Progenitor cell of endocrine pancreas (in vitro differentiated cells): Measurements from ENCODE around the gene PI4K2A. TPM values are rescaled to one million over a fixed set of nuclear protein-coding genes. Genes with fewer than 3 reads are reported as not detected.

Source experiments
- DNase-seq: peaks from one replicate; pipeline ENCODE4 v3.0.0; 2021; ENCODE audit warnings: low spot score; ENCODE audit not compliant: unreplicated experiment
- H3K27ac Mint-ChIP-seq: 2 replicates; pipeline ENCODE4 v1.8.0; 2021; ENCODE audit warnings: mild to moderate bottlenecking, moderate library complexity, mixed read lengths
- H3K27me3 Mint-ChIP-seq: 2 replicates; pipeline ENCODE4 v1.8.0; 2021; ENCODE audit warnings: mixed read lengths
- H3K36me3 Mint-ChIP-seq: 2 replicates; pipeline ENCODE4 v1.8.0; 2022; ENCODE audit warnings: mixed read lengths; ENCODE audit not compliant: insufficient read depth
- H3K4me1 Mint-ChIP-seq: 2 replicates; pipeline ENCODE4 v1.8.0; 2021; ENCODE audit warnings: low read depth, mixed read lengths
- H3K4me3 Mint-ChIP-seq: 2 replicates; pipeline ENCODE4 v1.8.0; 2021; ENCODE audit warnings: low read depth, mild to moderate bottlenecking, moderate library complexity, mixed read lengths
- H3K9me3 Mint-ChIP-seq: 2 replicates; pipeline ENCODE4 v1.8.0; 2021; ENCODE audit warnings: low read depth, mixed read lengths
- total RNA-seq: library from RNA; stranded (reverse); gene quantifications from 2 replicates; pipeline ENCODE4 v1.2.1, GENCODE V29; 2021
- TF ChIP-seq, protein P1 (sequence below): fragments of 200-600 bp; sonication (generic); IDR thresholded peaks from one replicate; pipeline ENCODE4 v1.5.0; 2021; ENCODE audit warnings: antibody characterized with exemption, mild to moderate bottlenecking; ENCODE audit not compliant: unreplicated experiment

Gene PI4K2A
- total RNA-seq, 1 donor from 2014 or later: 18.9 TPM

- Mint-ChIP-seq H3K9me3 (no peaks in the 10 kb centered on the region), H3K4me1 (no peaks in the 10 kb centered on the region), H3K27me3 (no peaks in the 10 kb centered on the region), H3K27ac (no peak overlapping the region), H3K4me3 (no peak overlapping the region), H3K36me3 (peaks cover 2% of the 10 kb centered on the region)
- TF ChIP-seq, protein P1, sequence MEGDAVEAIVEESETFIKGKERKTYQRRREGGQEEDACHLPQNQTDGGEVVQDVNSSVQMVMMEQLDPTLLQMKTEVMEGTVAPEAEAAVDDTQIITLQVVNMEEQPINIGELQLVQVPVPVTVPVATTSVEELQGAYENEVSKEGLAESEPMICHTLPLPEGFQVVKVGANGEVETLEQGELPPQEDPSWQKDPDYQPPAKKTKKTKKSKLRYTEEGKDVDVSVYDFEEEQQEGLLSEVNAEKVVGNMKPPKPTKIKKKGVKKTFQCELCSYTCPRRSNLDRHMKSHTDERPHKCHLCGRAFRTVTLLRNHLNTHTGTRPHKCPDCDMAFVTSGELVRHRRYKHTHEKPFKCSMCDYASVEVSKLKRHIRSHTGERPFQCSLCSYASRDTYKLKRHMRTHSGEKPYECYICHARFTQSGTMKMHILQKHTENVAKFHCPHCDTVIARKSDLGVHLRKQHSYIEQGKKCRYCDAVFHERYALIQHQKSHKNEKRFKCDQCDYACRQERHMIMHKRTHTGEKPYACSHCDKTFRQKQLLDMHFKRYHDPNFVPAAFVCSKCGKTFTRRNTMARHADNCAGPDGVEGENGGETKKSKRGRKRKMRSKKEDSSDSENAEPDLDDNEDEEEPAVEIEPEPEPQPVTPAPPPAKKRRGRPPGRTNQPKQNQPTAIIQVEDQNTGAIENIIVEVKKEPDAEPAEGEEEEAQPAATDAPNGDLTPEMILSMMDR: no peak
- no peak for DNase-seq
Measured at GRCh38 chr10:97607095-97607636, 33.3 kb upstream of the PI4K2A start.

DNA sequence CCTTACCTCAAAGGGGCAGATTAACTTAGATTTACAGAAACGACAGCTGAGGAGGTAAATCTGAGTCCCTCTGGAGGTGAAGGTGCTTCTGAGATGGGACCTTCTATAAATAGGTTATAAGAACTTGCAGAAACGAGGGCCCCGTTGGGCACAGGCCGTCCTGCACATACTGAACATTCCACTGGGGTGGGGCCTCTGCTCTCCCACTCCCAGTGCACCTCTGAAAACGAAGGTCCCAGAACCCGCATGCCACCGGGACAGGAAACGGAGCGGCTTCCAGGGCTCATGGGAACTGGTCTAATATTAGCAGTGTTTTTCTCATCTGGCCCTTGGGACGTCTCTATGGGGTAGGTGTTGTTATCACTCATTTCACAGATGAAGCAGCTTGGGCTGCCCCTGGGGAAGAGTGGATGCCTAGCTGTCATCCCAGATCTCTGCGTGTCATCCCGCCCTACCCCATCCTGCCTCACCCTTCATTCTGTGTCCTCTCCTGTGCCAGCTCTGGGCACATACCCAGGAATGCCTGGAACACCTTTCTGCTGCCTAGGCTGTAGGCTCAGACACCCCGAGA, 31.4 kb upstream of the PI4K2A start:
- H3K27ac Mint-ChIP-seq: no peak overlapping the region
- H3K4me3 Mint-ChIP-seq: no peak overlapping the region
- H3K27me3 Mint-ChIP-seq: no peaks in the 10 kb centered on the region
- no peaks in the 10 kb centered on the region for H3K4me1 Mint-ChIP-seq
- TF ChIP-seq, protein P1: no peak
- peaks cover 2% of the 10 kb centered on the region for H3K36me3 Mint-ChIP-seq
- H3K9me3 Mint-ChIP-seq: no peaks in the 10 kb centered on the region
- no peak for DNase-seq

DNA sequence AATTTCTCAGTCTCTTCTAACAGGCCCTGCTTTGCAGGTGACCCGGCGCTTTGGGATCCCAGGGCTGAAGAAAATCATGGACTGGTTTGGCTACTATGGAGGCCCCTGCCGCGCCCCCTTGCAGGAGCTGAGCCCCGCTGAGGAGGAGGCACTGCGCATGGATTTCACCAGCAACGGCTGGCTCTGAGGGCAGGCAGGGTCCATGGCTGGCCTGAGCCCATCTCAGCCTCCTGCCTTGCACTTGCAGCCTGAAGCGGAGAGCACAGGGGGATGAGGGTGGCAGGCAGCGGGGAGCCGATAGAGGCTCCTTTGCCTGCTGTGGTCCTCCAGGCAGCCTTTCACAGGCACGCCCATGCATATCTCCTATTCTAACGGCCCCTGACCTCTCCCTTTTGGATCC, 29.0 kb upstream of the PI4K2A start:
- H3K4me3 Mint-ChIP-seq: no peak overlapping the region
- no peaks in the 10 kb centered on the region for H3K9me3 Mint-ChIP-seq
- no peaks in the 10 kb centered on the region for H3K27me3 Mint-ChIP-seq

DNA sequence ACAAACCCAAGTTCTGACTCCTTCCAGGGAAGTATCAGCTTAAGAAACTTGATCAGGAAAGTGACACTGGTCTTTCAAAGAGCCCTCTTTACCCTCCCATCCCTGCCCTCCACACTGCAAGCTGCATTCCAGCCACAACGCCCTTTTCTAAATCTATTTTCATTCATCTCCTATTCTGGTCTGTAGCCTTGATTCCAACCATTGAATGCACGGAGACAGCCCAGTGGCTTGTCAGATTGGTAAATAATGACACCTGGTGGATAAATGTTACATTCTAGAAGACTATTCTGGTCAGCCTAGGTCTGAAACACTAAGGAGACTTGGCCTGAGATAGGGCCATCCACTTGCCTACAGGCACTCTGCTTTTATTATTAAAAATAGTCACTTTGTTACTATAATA, 28.1 kb upstream of the PI4K2A start:
- Mint-ChIP-seq H3K4me1 (no peaks in the 10 kb centered on the region), H3K27me3 (no peaks in the 10 kb centered on the region), H3K4me3 (no peak overlapping the region), H3K36me3 (peaks cover 7% of the 10 kb centered on the region), H3K27ac (no peak overlapping the region), H3K9me3 (no peaks in the 10 kb centered on the region)
- DNase-seq: no peak
- TF ChIP-seq, protein P1: peak; percentile 21

More for the DNA sequence above, 29.0 kb upstream of the PI4K2A start:
- DNase-seq: no peak
- peak overlapping the region; percentile 59 for H3K27ac Mint-ChIP-seq
- TF ChIP-seq, protein P1: no peak
- peaks cover 6% of the 10 kb centered on the region for H3K36me3 Mint-ChIP-seq
- no peaks in the 10 kb centered on the region for H3K4me1 Mint-ChIP-seq

- Mint-ChIP-seq H3K4me1 (peaks cover 8% of the 10 kb centered on the region), H3K4me3 (no peak overlapping the region), H3K36me3 (peaks cover 7% of the 10 kb centered on the region), H3K9me3 (no peaks in the 10 kb centered on the region), H3K27me3 (no peaks in the 10 kb centered on the region), H3K27ac (no peak overlapping the region)
- TF ChIP-seq, protein P1: no peak
- DNase-seq: no peak
Measured at GRCh38 chr10:97618285-97618684, 22.2 kb upstream of the PI4K2A start.
